Bronchial epithelial cell (primary cell): ENCODE results near the gene LCN6. TPM values are rescaled to one million over a fixed set of nuclear protein-coding genes. Genes with fewer than 3 reads are reported as not detected.

ENCODE experiments used
- DNase-seq: peaks from one replicate; pipeline ENCODE4 v3.0.0-alpha.2; 2010; ENCODE audit warnings: low read depth
- FAIRE-seq: peaks from 2 replicates; lab custom pipeline; 2011; peaks lifted over from hg19 to GRCh38; lab: Jason Lieb, UNC
- H3K27me3 ChIP-seq: 2 replicates; pipeline ENCODE4 v1.5.1; 2011; ENCODE audit warnings: low read length; ENCODE audit not compliant: control insufficient read depth, insufficient read depth
- H3K36me3 ChIP-seq: 2 replicates; pipeline ENCODE4 v1.5.1; 2011; ENCODE audit warnings: low read length; ENCODE audit not compliant: control insufficient read depth, insufficient read depth
- H3K4me3 ChIP-seq: 2 replicates; pipeline ENCODE4 v1.5.1; 2011; ENCODE audit warnings: mild to moderate bottlenecking, low read depth, low read length, control low read depth
- CTCF ChIP-seq: IDR thresholded peaks from 2 replicates; pipeline ENCODE4 v1.5.1; 2011; ENCODE audit warnings: mild to moderate bottlenecking, moderate library complexity, low read length, control low read depth, inconsistent platforms; ENCODE audit not compliant: insufficient read depth, severe bottlenecking
- total RNA-seq: library from RNA; depleted of rRNA; stranded (reverse); fragments of >200 nt; gene quantifications from 2 replicates; pipeline ENCODE4 v1.2.1, GENCODE V29; 2014

Gene LCN6
- total RNA-seq, 1 donor from 2014 or later = not detected

GRCh38 chr9:136720251-136720897, 28.0 kb downstream of the LCN6 start:
- no peak for DNase-seq
- peaks cover 15% of the 10 kb centered on the region for H3K36me3 ChIP-seq
- no peak for FAIRE-seq
- TF ChIP-seq CTCF = no peak
- no peaks in the 10 kb centered on the region for H3K27me3 ChIP-seq
- no peak overlapping the region for H3K4me3 ChIP-seq

GRCh38 chr9:136719195-136719880, 29.0 kb downstream of the LCN6 start:
- Histone ChIP-seq H3K36me3 (peaks cover 13% of the 10 kb centered on the region), H3K27me3 (no peaks in the 10 kb centered on the region), H3K4me3 (no peak overlapping the region)
- DNase-seq = no peak
- FAIRE-seq = no peak
- no peak for TF ChIP-seq CTCF

GRCh38 chr9:136718345-136719194, 29.8 kb downstream of the LCN6 start:
- DNase-seq (no peak), FAIRE-seq (peak; percentile 77)
- peaks cover 8% of the 10 kb centered on the region for H3K36me3 ChIP-seq
- H3K4me3 ChIP-seq = no peak overlapping the region
- no peak for TF ChIP-seq CTCF
- H3K27me3 ChIP-seq = no peaks in the 10 kb centered on the region

GRCh38 chr9:136717399-136717798, 30.9 kb downstream of the LCN6 start:
- FAIRE-seq (no peak), DNase-seq (no peak)
- Histone ChIP-seq H3K36me3 (no peaks in the 10 kb centered on the region), H3K27me3 (peaks cover 3% of the 10 kb centered on the region), H3K4me3 (no peak overlapping the region)
- TF ChIP-seq CTCF = no peak

- no peak for TF ChIP-seq CTCF
- Histone ChIP-seq H3K27me3 (peaks cover 7% of the 10 kb centered on the region), H3K36me3 (no peaks in the 10 kb centered on the region), H3K4me3 (no peak overlapping the region)
- no peak for DNase-seq
- FAIRE-seq = no peak
Measured at GRCh38 chr9:136714893-136715274, 33.4 kb downstream of the LCN6 start.
